ENCODE data around the gene B3GNT2. TPM values are rescaled to one million over a fixed set of nuclear protein-coding genes. Genes with fewer than 3 reads are reported as not detected.

B3GNT2 gene
- total RNA-seq, 1 experiment from 2014 or later = 50.5 TPM

- no peak for TF ChIP-seq CTCF (IDR thresholded peaks at IDR 0.05; ENCODE audit: insufficient read depth in 1 of 2, low read depth in 1 of 2, low read length in 1 of 2, severe bottlenecking in 1 of 2, unreplicated experiment in 1 of 2)
- H3K36me3 ChIP-seq (ENCODE audit: control insufficient read depth, insufficient read depth, low read length) = no peaks in the 10 kb centered on the region
- H3K9me3 Mint-ChIP-seq (ENCODE audit: unreplicated experiment) = peaks cover 8% of the 10 kb centered on the region
- H3K9me3 ChIP-seq = peaks cover 4% of the 10 kb centered on the region; the same call in 1 of the 2 replicates
- peaks cover 29% of the 10 kb centered on the region for H3K4me1 Mint-ChIP-seq (ENCODE audit: low read depth, unreplicated experiment)
- H3K27ac Mint-ChIP-seq (ENCODE audit: unreplicated experiment) = no peak overlapping the region
- CTCF ChIA-PET = no interaction called here
- POLR2A ChIA-PET = no interaction called here
- H3K4me3 ChIP-seq (ENCODE audit: low read depth, low read length) = no peak overlapping the region
- no peak overlapping the region for H3K4me3 Mint-ChIP-seq (ENCODE audit: unreplicated experiment)
- DNase-seq = no peak
- H3K36me3 Mint-ChIP-seq (ENCODE audit: insufficient read depth, unreplicated experiment) = no peaks in the 10 kb centered on the region
- intact Hi-C loops (cut with micrococcal nuclease; ENCODE audit: unreplicated experiment) = no loop called here
- no peaks in the 10 kb centered on the region for H3K27me3 Mint-ChIP-seq (ENCODE audit: insufficient read depth, unreplicated experiment)
- H3K4me1 ChIP-seq = peaks cover 15% of the 10 kb centered on the region
- H3K27me3 ChIP-seq (replicated peaks; ENCODE audit: control insufficient read depth, insufficient read depth, low read length) = no peaks in the 10 kb centered on the region
- BruUV-seq (replicated peaks) = no TSS peak
Observed at GRCh38 chr2:62263076-62263715, 67.3 kb downstream of the B3GNT2 start.

GRCh38 chr2:62264186-62264585 is 68.3 kb downstream of the B3GNT2 start:
- intact Hi-C loops (cut with micrococcal nuclease; ENCODE audit: unreplicated experiment) = no loop called here
- no peaks in the 10 kb centered on the region for H3K27me3 Mint-ChIP-seq (ENCODE audit: insufficient read depth, unreplicated experiment)
- TF ChIP-seq CTCF (IDR thresholded peaks at IDR 0.05; ENCODE audit: insufficient read depth in 1 of 2, low read depth in 1 of 2, low read length in 1 of 2, severe bottlenecking in 1 of 2, unreplicated experiment in 1 of 2) = no peak
- H3K9me3 ChIP-seq = peaks cover 13% of the 10 kb centered on the region; the same call in 1 of the 2 replicates
- no peaks in the 10 kb centered on the region for H3K36me3 ChIP-seq (ENCODE audit: control insufficient read depth, insufficient read depth, low read length)
- no peaks in the 10 kb centered on the region for H3K36me3 Mint-ChIP-seq (ENCODE audit: insufficient read depth, unreplicated experiment)
- H3K4me3 ChIP-seq (ENCODE audit: low read depth, low read length) = no peak overlapping the region
- CTCF ChIA-PET = no interaction called here
- peaks cover 29% of the 10 kb centered on the region for H3K4me1 Mint-ChIP-seq (ENCODE audit: low read depth, unreplicated experiment)
- peaks cover 17% of the 10 kb centered on the region for H3K9me3 Mint-ChIP-seq (ENCODE audit: unreplicated experiment)
- no peaks in the 10 kb centered on the region for H3K27me3 ChIP-seq (replicated peaks; ENCODE audit: control insufficient read depth, insufficient read depth, low read length)
- POLR2A ChIA-PET = interaction anchor here (0.6 kb wide), 2 partner anchors 21 to 541 kb away, joined by 3 to 4 read pairs; no protein-coding TSS in a partner anchor
- H3K4me1 ChIP-seq = peaks cover 15% of the 10 kb centered on the region
- no peak for DNase-seq
- BruUV-seq (replicated peaks) = no TSS peak
- no peak overlapping the region for H3K27ac Mint-ChIP-seq (ENCODE audit: unreplicated experiment)
- no peak overlapping the region for H3K4me3 Mint-ChIP-seq (ENCODE audit: unreplicated experiment)

- H3K9me3 ChIP-seq = peaks cover 13% of the 10 kb centered on the region; the same call in 1 of the 2 replicates
- H3K4me3 ChIP-seq (ENCODE audit: low read depth, low read length) = no peak overlapping the region
- TF ChIP-seq CTCF (IDR thresholded peaks at IDR 0.05; ENCODE audit: insufficient read depth in 1 of 2, low read depth in 1 of 2, low read length in 1 of 2, severe bottlenecking in 1 of 2, unreplicated experiment in 1 of 2) = no peak
- ChIA-PET CTCF (no interaction called here), POLR2A (interaction anchor here (0.6 kb wide), 2 partner anchors 21 to 542 kb away, joined by 3 to 4 read pairs; no protein-coding TSS in a partner anchor)
- DNase-seq = no peak
- Mint-ChIP-seq H3K4me1 (ENCODE audit: low read depth, unreplicated experiment) (peaks cover 29% of the 10 kb centered on the region), H3K9me3 (ENCODE audit: unreplicated experiment) (peaks cover 26% of the 10 kb centered on the region), H3K4me3 (ENCODE audit: unreplicated experiment) (no peak overlapping the region), H3K36me3 (ENCODE audit: insufficient read depth, unreplicated experiment) (no peaks in the 10 kb centered on the region), H3K27me3 (ENCODE audit: insufficient read depth, unreplicated experiment) (no peaks in the 10 kb centered on the region), H3K27ac (ENCODE audit: unreplicated experiment) (no peak overlapping the region)
- H3K36me3 ChIP-seq (ENCODE audit: control insufficient read depth, insufficient read depth, low read length) = no peaks in the 10 kb centered on the region
- H3K4me1 ChIP-seq = peaks cover 15% of the 10 kb centered on the region
- no TSS peak for BruUV-seq (replicated peaks)
- no peaks in the 10 kb centered on the region for H3K27me3 ChIP-seq (replicated peaks; ENCODE audit: control insufficient read depth, insufficient read depth, low read length)
- intact Hi-C loops (cut with micrococcal nuclease; ENCODE audit: unreplicated experiment) = no loop called here
Observed at GRCh38 chr2:62265106-62265505, 69.2 kb downstream of the B3GNT2 start.
